Rectal smooth muscle tissue (tissue), 1 donor: ENCODE data around the gene ACTBL2.
"Not testable (repeated sequence)": the region's sequence is repeated elsewhere in the genome, so short reads cannot be mapped to it uniquely, and the experiment has no call there.

Experiments
- H3K27ac ChIP-seq: one replicate; pipeline ENCODE4 v1.7.0; 2013; ENCODE audit warnings: low read depth, low read length, inconsistent platforms
- H3K27me3 ChIP-seq: one replicate; pipeline ENCODE4 v1.7.0; 2013; ENCODE audit warnings: low read length; ENCODE audit not compliant: control insufficient read depth, insufficient read depth
- H3K36me3 ChIP-seq: one replicate; pipeline ENCODE4 v1.7.0; 2013; ENCODE audit warnings: low read length; ENCODE audit not compliant: control insufficient read depth, insufficient read depth
- H3K4me1 ChIP-seq: one replicate; pipeline ENCODE4 v1.7.0; 2013; ENCODE audit warnings: low read length; ENCODE audit not compliant: control insufficient read depth, insufficient read depth
- H3K4me3 ChIP-seq: one replicate; pipeline ENCODE4 v1.7.0; 2013; ENCODE audit warnings: low read length
- H3K9ac ChIP-seq: one replicate; pipeline ENCODE4 v1.7.0; 2013; ENCODE audit warnings: low read length

Gene ACTBL2

GRCh38 chr5:57482671-57483106, at the start of gene ACTBL2:
Gene ACTBL2 (minus strand): TSS chr5:57482811. CDS start chr5:57482707, 104 bp downstream.
- no peaks in the 10 kb centered on the region for H3K36me3 ChIP-seq
- H3K4me1 ChIP-seq = no peaks in the 10 kb centered on the region
- no peaks in the 10 kb centered on the region for H3K27me3 ChIP-seq
- H3K9ac ChIP-seq = no peak within 1 kb of the TSS
- no peak within 1 kb of the TSS for H3K27ac ChIP-seq
- no peak within 1 kb of the TSS for H3K4me3 ChIP-seq

GRCh38 chr5:57531333-57531732, 48.7 kb upstream of the ACTBL2 start:
- H3K9ac ChIP-seq = no peak overlapping the region

GRCh38 chr5:57529864-57530263, 47.3 kb upstream of the ACTBL2 start:
- Histone ChIP-seq H3K4me1 (no peaks in the 10 kb centered on the region), H3K27ac (no peak overlapping the region), H3K27me3 (no peaks in the 10 kb centered on the region), H3K36me3 (no peaks in the 10 kb centered on the region), H3K9ac (no peak overlapping the region), H3K4me3 (no peak overlapping the region)

More at GRCh38 chr5:57531333-57531732, 48.7 kb upstream of the ACTBL2 start:
- H3K27me3 ChIP-seq = no peaks in the 10 kb centered on the region
- H3K27ac ChIP-seq = no peak overlapping the region
- H3K4me3 ChIP-seq = no peak overlapping the region
- no peaks in the 10 kb centered on the region for H3K36me3 ChIP-seq
- no peaks in the 10 kb centered on the region for H3K4me1 ChIP-seq

- Histone ChIP-seq H3K4me1 (no peaks in the 10 kb centered on the region), H3K4me3 (no peak overlapping the region), H3K36me3 (no peaks in the 10 kb centered on the region), H3K27ac (no peak overlapping the region), H3K9ac (no peak overlapping the region), H3K27me3 (no peaks in the 10 kb centered on the region)
Measured at GRCh38 chr5:57527870-57528269, 45.3 kb upstream of the ACTBL2 start.

- Histone ChIP-seq H3K27ac (no peak overlapping the region), H3K4me1 (no peaks in the 10 kb centered on the region), H3K9ac (no peak overlapping the region), H3K36me3 (no peaks in the 10 kb centered on the region), H3K4me3 (no peak overlapping the region), H3K27me3 (no peaks in the 10 kb centered on the region)
Measured at GRCh38 chr5:57524348-57525060, 41.9 kb upstream of the ACTBL2 start.

GRCh38 chr5:57522477-57522876, 39.9 kb upstream of the ACTBL2 start:
- H3K4me3 ChIP-seq, H3K27ac ChIP-seq, H3K9ac ChIP-seq, H3K4me1 ChIP-seq, H3K36me3 ChIP-seq, H3K27me3 ChIP-seq: not testable (repeated sequence)

- not testable (repeated sequence) for H3K36me3 ChIP-seq, H3K9ac ChIP-seq, H3K27me3 ChIP-seq, H3K27ac ChIP-seq, H3K4me1 ChIP-seq, H3K4me3 ChIP-seq
Measured at GRCh38 chr5:57518415-57518814, 35.8 kb upstream of the ACTBL2 start.

- H3K27me3 ChIP-seq = no peaks in the 10 kb centered on the region
- H3K4me3 ChIP-seq = no peak overlapping the region
- H3K27ac ChIP-seq = no peak overlapping the region
- no peaks in the 10 kb centered on the region for H3K4me1 ChIP-seq
- H3K36me3 ChIP-seq = no peaks in the 10 kb centered on the region
- H3K9ac ChIP-seq = no peak overlapping the region
Measured at GRCh38 chr5:57517250-57517649, 34.6 kb upstream of the ACTBL2 start.

GRCh38 chr5:57513785-57514184, 31.2 kb upstream of the ACTBL2 start:
- H3K4me1 ChIP-seq = no peaks in the 10 kb centered on the region
- H3K27ac ChIP-seq = no peak overlapping the region
- H3K36me3 ChIP-seq = no peaks in the 10 kb centered on the region
- no peak overlapping the region for H3K4me3 ChIP-seq
- no peaks in the 10 kb centered on the region for H3K27me3 ChIP-seq
- H3K9ac ChIP-seq = no peak overlapping the region

GRCh38 chr5:57511321-57511720, 28.7 kb upstream of the ACTBL2 start:
- H3K27me3 ChIP-seq = no peaks in the 10 kb centered on the region
- H3K4me1 ChIP-seq = no peaks in the 10 kb centered on the region
- no peaks in the 10 kb centered on the region for H3K36me3 ChIP-seq
- no peak overlapping the region for H3K9ac ChIP-seq
- no peak overlapping the region for H3K4me3 ChIP-seq
- no peak overlapping the region for H3K27ac ChIP-seq

- Histone ChIP-seq H3K27ac (no peak overlapping the region), H3K4me1 (no peaks in the 10 kb centered on the region), H3K36me3 (no peaks in the 10 kb centered on the region), H3K27me3 (no peaks in the 10 kb centered on the region), H3K4me3 (no peak overlapping the region), H3K9ac (no peak overlapping the region)
Measured at GRCh38 chr5:57509501-57510260, 27.1 kb upstream of the ACTBL2 start.

- no peak overlapping the region for H3K9ac ChIP-seq
- H3K36me3 ChIP-seq = no peaks in the 10 kb centered on the region
- H3K4me1 ChIP-seq = no peaks in the 10 kb centered on the region
- H3K27me3 ChIP-seq = no peaks in the 10 kb centered on the region
- H3K27ac ChIP-seq = no peak overlapping the region
- H3K4me3 ChIP-seq = no peak overlapping the region
Measured at GRCh38 chr5:57508211-57508610, 25.6 kb upstream of the ACTBL2 start.
